UCSD-AML1 (cell line): ENCODE results near the gene RPTOR.
"Not testable (repeated sequence)": the region's sequence is repeated elsewhere in the genome, so short reads cannot be mapped to it uniquely, and the experiment has no call there.

Experiments used
- DNase-seq: peaks from one replicate; lab custom pipeline; 2025; ENCODE audit not compliant: unreplicated experiment; lab: John Stamatoyannopoulos, UW

Gene RPTOR

GRCh38 chr17:80539022-80539641 is 5.5 kb upstream of the RPTOR start:
- DNase-seq, result peak; percentile 36

- DNase-seq, result no peak
Measured at GRCh38 chr17:80545499-80545826, 825 bp downstream of the RPTOR start.

- no peak for DNase-seq
Measured at GRCh38 chr17:80546267-80546666, 1.6 kb downstream of the RPTOR start.

- DNase-seq, result no peak
Measured at GRCh38 chr17:80552523-80552922, 7.9 kb downstream of the RPTOR start.

GRCh38 chr17:80555266-80555665 is 10.6 kb downstream of the RPTOR start:
- DNase-seq, result no peak

- DNase-seq, result no peak
Measured at GRCh38 chr17:80558046-80558445, 13.4 kb downstream of the RPTOR start.

- no peak for DNase-seq
Measured at GRCh38 chr17:80559825-80560251, 15.2 kb downstream of the RPTOR start.

- DNase-seq, result no peak
Measured at GRCh38 chr17:80561541-80562114, 17.0 kb downstream of the RPTOR start.

- no peak for DNase-seq
Measured at GRCh38 chr17:80564545-80564944, 19.9 kb downstream of the RPTOR start.

- DNase-seq, result no peak
Measured at GRCh38 chr17:80565343-80566053, 20.9 kb downstream of the RPTOR start.

- no peak for DNase-seq
Measured at GRCh38 chr17:80566054-80566400, 21.4 kb downstream of the RPTOR start.

GRCh38 chr17:80568246-80568645 is 23.6 kb downstream of the RPTOR start:
- no peak for DNase-seq

- no peak for DNase-seq
Measured at GRCh38 chr17:80569924-80570323, 25.3 kb downstream of the RPTOR start.

- no peak for DNase-seq
Measured at GRCh38 chr17:80573701-80574100, 29.1 kb downstream of the RPTOR start.

- DNase-seq, result no peak
Measured at GRCh38 chr17:80574496-80574895, 29.9 kb downstream of the RPTOR start.

- peak; percentile 80 for DNase-seq
Measured at GRCh38 chr17:80575057-80575875, 30.6 kb downstream of the RPTOR start.

- no peak for DNase-seq
Measured at GRCh38 chr17:80577876-80578570, 33.4 kb downstream of the RPTOR start.

- DNase-seq, result not testable (repeated sequence)
Measured at GRCh38 chr17:80578668-80579388, 34.2 kb downstream of the RPTOR start.

- no peak for DNase-seq
Measured at GRCh38 chr17:80582165-80582564, 37.5 kb downstream of the RPTOR start.

GRCh38 chr17:80584176-80584905 is 39.7 kb downstream of the RPTOR start:
- no peak for DNase-seq
